ENCODE results near the gene TTLL10.
A peak's percentile ranks its signal among the peaks of the same experiment; 100 is the strongest.

TTLL10 gene

GRCh38 chr1:1130206-1131120 is 43.2 kb upstream of the TTLL10 start:
- TF ChIP-seq SPI1 (IDR thresholded peaks at IDR 0.05; ENCODE audit: low read depth, low read length) (no peak), TAF1 (IDR thresholded peaks at IDR 0.05; ENCODE audit: low read depth, low read length) (no peak), POLR2AphosphoS5 (IDR thresholded peaks at IDR 0.05; ENCODE audit: low read depth, low read length) (no peak), PAX5 (IDR thresholded peaks at IDR 0.05; ENCODE audit: insufficient read depth, low read length, severe bottlenecking) (no peak), POLR2A (IDR thresholded peaks at IDR 0.05; ENCODE audit: low read depth, low read length) (no peak), POU2F2 (IDR thresholded peaks at IDR 0.05; ENCODE audit: low read depth, low read length) (no peak)
- FAIRE-seq = no peak
- no peak for DNase-seq (ENCODE audit: insufficient read length, low spot score)

- TF ChIP-seq SPI1 (IDR thresholded peaks at IDR 0.05; ENCODE audit: low read depth, low read length) (no peak), POU2F2 (IDR thresholded peaks at IDR 0.05; ENCODE audit: low read depth, low read length) (no peak), PAX5 (IDR thresholded peaks at IDR 0.05; ENCODE audit: insufficient read depth, low read length, severe bottlenecking) (no peak), TAF1 (IDR thresholded peaks at IDR 0.05; ENCODE audit: low read depth, low read length) (no peak), POLR2AphosphoS5 (IDR thresholded peaks at IDR 0.05; ENCODE audit: low read depth, low read length) (no peak), POLR2A (IDR thresholded peaks at IDR 0.05; ENCODE audit: low read depth, low read length) (no peak)
- FAIRE-seq (no peak), DNase-seq (ENCODE audit: insufficient read length, low spot score) (no peak)
These were observed 41.4 kb upstream of the TTLL10 start for GRCh38 chr1:1132042-1132950.

DNA sequence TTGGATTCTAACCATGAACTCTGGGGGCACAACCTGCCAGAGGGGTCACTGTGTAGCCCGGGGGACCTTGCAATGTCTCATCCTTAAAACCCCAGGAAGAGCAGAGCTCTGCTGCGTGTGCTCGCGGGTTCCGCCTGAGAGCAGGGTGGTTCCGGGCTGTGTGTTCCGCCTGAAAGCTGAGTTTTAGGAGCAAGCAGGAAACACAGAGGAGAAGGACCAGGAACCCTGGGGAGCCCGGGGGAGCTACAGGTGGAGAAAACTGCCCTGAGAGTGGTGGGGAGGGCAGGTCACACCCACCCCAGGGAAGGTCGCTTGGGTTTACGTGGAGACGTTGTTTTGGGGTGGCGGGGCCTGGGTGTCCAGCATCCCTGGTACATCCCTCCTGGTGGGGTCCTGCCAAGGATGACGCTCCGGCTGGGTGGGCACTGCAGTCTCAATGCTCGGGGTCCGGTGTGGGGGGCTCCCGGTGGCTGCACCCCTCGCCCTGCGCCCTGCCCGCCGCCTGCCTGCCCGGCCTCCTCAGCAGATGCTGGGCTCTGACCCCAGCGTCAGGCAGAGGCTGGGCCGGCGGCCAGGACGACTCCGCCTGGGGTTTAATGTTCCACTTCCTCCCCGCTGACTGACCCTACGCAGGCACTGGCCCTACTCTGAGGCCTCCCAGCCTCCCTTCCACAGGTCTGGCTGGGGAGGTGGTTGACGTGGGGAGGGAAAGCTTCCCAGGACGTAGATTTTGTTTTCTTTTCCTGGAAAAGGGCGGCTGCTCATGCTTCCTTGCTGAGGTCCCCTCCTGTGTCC is 40.5 kb upstream of the TTLL10 start:
- DNase-seq (ENCODE audit: insufficient read length, low spot score) = no peak
- FAIRE-seq = no peak
- TF ChIP-seq TAF1 (IDR thresholded peaks at IDR 0.05; ENCODE audit: low read depth, low read length) = no peak
- no peak for TF ChIP-seq PAX5 (IDR thresholded peaks at IDR 0.05; ENCODE audit: insufficient read depth, low read length, severe bottlenecking)
- TF ChIP-seq POLR2AphosphoS5 (IDR thresholded peaks at IDR 0.05; ENCODE audit: low read depth, low read length) = no peak
- no peak for TF ChIP-seq POU2F2 (IDR thresholded peaks at IDR 0.05; ENCODE audit: low read depth, low read length)
- no peak for TF ChIP-seq SPI1 (IDR thresholded peaks at IDR 0.05; ENCODE audit: low read depth, low read length)
- no peak for TF ChIP-seq POLR2A (IDR thresholded peaks at IDR 0.05; ENCODE audit: low read depth, low read length)

- TF ChIP-seq POLR2A (IDR thresholded peaks at IDR 0.05; ENCODE audit: low read depth, low read length) (no peak), PAX5 (IDR thresholded peaks at IDR 0.05; ENCODE audit: insufficient read depth, low read length, severe bottlenecking) (no peak), SPI1 (IDR thresholded peaks at IDR 0.05; ENCODE audit: low read depth, low read length) (no peak), TAF1 (IDR thresholded peaks at IDR 0.05; ENCODE audit: low read depth, low read length) (no peak), POLR2AphosphoS5 (IDR thresholded peaks at IDR 0.05; ENCODE audit: low read depth, low read length) (no peak), POU2F2 (IDR thresholded peaks at IDR 0.05; ENCODE audit: low read depth, low read length) (no peak)
- DNase-seq (ENCODE audit: insufficient read length, low spot score) = no peak
- no peak for FAIRE-seq
These were observed 39.2 kb upstream of the TTLL10 start for GRCh38 chr1:1134300-1134970.

GRCh38 chr1:1135339-1136136 is 38.1 kb upstream of the TTLL10 start:
- TF ChIP-seq POLR2AphosphoS5 (IDR thresholded peaks at IDR 0.05; ENCODE audit: low read depth, low read length) (no peak), TAF1 (IDR thresholded peaks at IDR 0.05; ENCODE audit: low read depth, low read length) (no peak), SPI1 (IDR thresholded peaks at IDR 0.05; ENCODE audit: low read depth, low read length) (no peak), PAX5 (IDR thresholded peaks at IDR 0.05; ENCODE audit: insufficient read depth, low read length, severe bottlenecking) (no peak), POU2F2 (IDR thresholded peaks at IDR 0.05; ENCODE audit: low read depth, low read length) (no peak), POLR2A (IDR thresholded peaks at IDR 0.05; ENCODE audit: low read depth, low read length) (no peak)
- DNase-seq (ENCODE audit: insufficient read length, low spot score) (no peak), FAIRE-seq (peak; percentile 13)

GRCh38 chr1:1136547-1137230 is 37.0 kb upstream of the TTLL10 start:
- FAIRE-seq = no peak
- TF ChIP-seq TAF1 (IDR thresholded peaks at IDR 0.05; ENCODE audit: low read depth, low read length) = no peak
- TF ChIP-seq PAX5 (IDR thresholded peaks at IDR 0.05; ENCODE audit: insufficient read depth, low read length, severe bottlenecking) = no peak
- TF ChIP-seq POLR2A (IDR thresholded peaks at IDR 0.05; ENCODE audit: low read depth, low read length) = no peak
- TF ChIP-seq SPI1 (IDR thresholded peaks at IDR 0.05; ENCODE audit: low read depth, low read length) = no peak
- TF ChIP-seq POU2F2 (IDR thresholded peaks at IDR 0.05; ENCODE audit: low read depth, low read length) = no peak
- no peak for TF ChIP-seq POLR2AphosphoS5 (IDR thresholded peaks at IDR 0.05; ENCODE audit: low read depth, low read length)
- peak; percentile 63 for DNase-seq (ENCODE audit: insufficient read length, low spot score)
